DOHH2 (cell line): Measurements from ENCODE around the gene WIPF2.
A peak's percentile ranks its signal among the peaks of the same experiment; 100 is the strongest.

Experiments used
- EZH2phosphoT487 ChIP-seq: fragments of 200-600 bp; sonication (generic); IDR thresholded peaks from 2 replicates; pipeline ENCODE4 v1.6.1; 2017; ENCODE audit warnings: borderline replicate concordance, mild to moderate bottlenecking, antibody characterized with exemption, low read length, moderate library complexity, mixed read lengths
- TF ChIP-seq, protein P1 (sequence below): fragments of 200-600 bp; sonication (generic); IDR thresholded peaks from one replicate; pipeline ENCODE4 v1.5.1; 2014; ENCODE audit warnings: antibody characterized with exemption, mild to moderate bottlenecking, low read depth, low read length; ENCODE audit not compliant: poor library complexity, severe bottlenecking

DNA sequence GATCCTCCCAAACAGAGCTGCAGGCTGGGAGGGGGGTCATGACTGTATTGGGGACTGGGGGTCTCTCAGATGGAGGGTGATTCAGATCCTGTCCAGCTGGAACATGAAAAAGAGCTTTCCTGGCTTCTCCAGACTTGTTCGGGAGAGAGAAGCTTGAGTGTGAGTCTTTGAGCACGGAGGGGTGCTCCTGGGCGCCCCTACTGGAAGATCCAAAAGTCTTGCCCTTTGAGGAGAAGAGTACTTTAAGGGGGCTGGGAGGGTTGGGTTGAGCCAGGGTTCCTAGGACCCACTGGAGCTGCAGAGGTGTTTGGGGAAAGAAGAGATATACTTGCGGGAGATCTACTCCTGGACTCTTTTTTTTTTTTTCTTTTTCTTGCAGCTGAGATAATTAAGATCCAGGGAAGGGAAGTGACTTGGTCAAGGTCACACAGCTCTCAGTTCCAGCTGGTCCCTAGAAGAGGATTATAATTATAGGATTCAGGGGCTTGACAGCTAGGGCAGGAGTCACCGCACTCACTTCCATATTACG lies 98.3 kb downstream of the WIPF2 start:
- TF ChIP-seq, protein P1, sequence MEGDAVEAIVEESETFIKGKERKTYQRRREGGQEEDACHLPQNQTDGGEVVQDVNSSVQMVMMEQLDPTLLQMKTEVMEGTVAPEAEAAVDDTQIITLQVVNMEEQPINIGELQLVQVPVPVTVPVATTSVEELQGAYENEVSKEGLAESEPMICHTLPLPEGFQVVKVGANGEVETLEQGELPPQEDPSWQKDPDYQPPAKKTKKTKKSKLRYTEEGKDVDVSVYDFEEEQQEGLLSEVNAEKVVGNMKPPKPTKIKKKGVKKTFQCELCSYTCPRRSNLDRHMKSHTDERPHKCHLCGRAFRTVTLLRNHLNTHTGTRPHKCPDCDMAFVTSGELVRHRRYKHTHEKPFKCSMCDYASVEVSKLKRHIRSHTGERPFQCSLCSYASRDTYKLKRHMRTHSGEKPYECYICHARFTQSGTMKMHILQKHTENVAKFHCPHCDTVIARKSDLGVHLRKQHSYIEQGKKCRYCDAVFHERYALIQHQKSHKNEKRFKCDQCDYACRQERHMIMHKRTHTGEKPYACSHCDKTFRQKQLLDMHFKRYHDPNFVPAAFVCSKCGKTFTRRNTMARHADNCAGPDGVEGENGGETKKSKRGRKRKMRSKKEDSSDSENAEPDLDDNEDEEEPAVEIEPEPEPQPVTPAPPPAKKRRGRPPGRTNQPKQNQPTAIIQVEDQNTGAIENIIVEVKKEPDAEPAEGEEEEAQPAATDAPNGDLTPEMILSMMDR, result peak; percentile 69
- TF ChIP-seq EZH2phosphoT487, result no peak
